GM18861 (cell line): Measurements from ENCODE around the gene CERS2.

Experiments used
- ATAC-seq: cut with Tn5 transposase; IDR thresholded peaks from one replicate; pipeline ENCODE4 v1.9.1; 2021; ENCODE audit not compliant: unreplicated experiment

CERS2 gene

GRCh38 chr1:150999051-150999674 lies 24.5 kb upstream of the CERS2 start:
- ATAC-seq: no peak

- no peak for ATAC-seq
Measured at GRCh38 chr1:150997949-150998348, 23.3 kb upstream of the CERS2 start.

GRCh38 chr1:150997126-150997872 lies 22.7 kb upstream of the CERS2 start:
- ATAC-seq: no peak

- ATAC-seq: no peak
Measured at GRCh38 chr1:150995896-150996295, 21.3 kb upstream of the CERS2 start.

- no peak for ATAC-seq
Measured at GRCh38 chr1:150995460-150995859, 20.8 kb upstream of the CERS2 start.

- ATAC-seq: no peak
Measured at GRCh38 chr1:150994248-150994647, 19.6 kb upstream of the CERS2 start.

- no peak for ATAC-seq
Measured at GRCh38 chr1:150992626-150993025, 18.0 kb upstream of the CERS2 start.

- no peak for ATAC-seq
Measured at GRCh38 chr1:150987924-150988323, 13.3 kb upstream of the CERS2 start.

- no peak for ATAC-seq
Measured at GRCh38 chr1:150985179-150985825, 10.7 kb upstream of the CERS2 start.

- no peak for ATAC-seq
Measured at GRCh38 chr1:150981805-150982712, 7.4 kb upstream of the CERS2 start, which contains the start of gene ANXA9. ANXA9 (plus strand) TSS chr1:150982292; CDS start chr1:150983106, 814 bp downstream.

GRCh38 chr1:150981177-150981804 lies 6.7 kb upstream of the CERS2 start:
- ATAC-seq: no peak

GRCh38 chr1:150979092-150980056 lies 4.7 kb upstream of the CERS2 start:
- ATAC-seq: peak; percentile 42

- no peak for ATAC-seq
Measured at GRCh38 chr1:150976879-150977694, 2.5 kb upstream of the CERS2 start.

- ATAC-seq: no peak
Measured at GRCh38 chr1:150976401-150976821, 1.8 kb upstream of the CERS2 start.

- ATAC-seq: no peak
Measured at GRCh38 chr1:150973836-150974579, 627 bp downstream of the CERS2 start.

GRCh38 chr1:150973258-150973835 lies 1.3 kb downstream of the CERS2 start:
- no peak for ATAC-seq

- no peak for ATAC-seq
Measured at GRCh38 chr1:150972417-150972940, 2.2 kb downstream of the CERS2 start.
